ENCODE results near the gene GCAT. TPM values are rescaled to one million over a fixed set of nuclear protein-coding genes. Genes with fewer than 3 reads are reported as not detected.

GCAT gene
- total and polyA plus RNA-seq, 9 of the 15 experiments (the other 6 are each of a cell fraction or from before 2014, with no cell fraction given) = 1.9 to 69.9 (median 26.4) TPM

DNA sequence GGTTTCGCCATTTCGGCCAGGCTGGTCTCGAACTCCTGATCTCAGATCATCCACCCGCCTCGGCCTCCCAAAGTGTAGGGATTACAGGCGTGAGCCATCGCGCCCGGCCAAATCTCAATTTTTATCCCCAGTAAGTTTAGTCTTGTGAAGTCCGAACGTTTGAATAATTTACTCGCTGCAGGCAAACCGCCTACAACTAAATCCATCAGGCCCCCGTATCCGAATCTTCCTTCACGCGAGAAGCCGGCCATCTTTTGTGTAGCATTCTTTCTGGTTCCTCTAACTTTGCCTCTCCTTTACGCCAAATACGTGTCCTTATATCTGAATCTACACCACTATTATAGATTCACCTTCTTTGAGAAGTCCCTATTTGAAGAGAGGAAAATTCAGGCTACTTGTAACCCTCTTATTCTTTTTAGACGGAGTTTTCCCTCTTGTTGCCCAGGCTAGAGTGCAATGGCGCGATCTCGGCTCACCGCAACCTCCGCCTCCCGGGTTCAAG lies 40.9 kb downstream of the GCAT start:
- H2AFZ ChIP-seq (ENCODE audit: low read depth, low read length) = peak overlapping the region; percentile 90
- in situ Hi-C loops (cut with MboI) = no loop called here
- TF ChIP-seq, protein P1, sequence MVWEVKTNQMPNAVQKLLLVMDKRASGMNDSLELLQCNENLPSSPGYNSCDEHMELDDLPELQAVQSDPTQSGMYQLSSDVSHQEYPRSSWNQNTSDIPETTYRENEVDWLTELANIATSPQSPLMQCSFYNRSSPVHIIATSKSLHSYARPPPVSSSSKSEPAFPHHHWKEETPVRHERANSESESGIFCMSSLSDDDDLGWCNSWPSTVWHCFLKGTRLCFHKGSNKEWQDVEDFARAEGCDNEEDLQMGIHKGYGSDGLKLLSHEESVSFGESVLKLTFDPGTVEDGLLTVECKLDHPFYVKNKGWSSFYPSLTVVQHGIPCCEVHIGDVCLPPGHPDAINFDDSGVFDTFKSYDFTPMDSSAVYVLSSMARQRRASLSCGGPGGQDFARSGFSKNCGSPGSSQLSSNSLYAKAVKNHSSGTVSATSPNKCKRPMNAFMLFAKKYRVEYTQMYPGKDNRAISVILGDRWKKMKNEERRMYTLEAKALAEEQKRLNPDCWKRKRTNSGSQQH (CRISPR knock-in tag; IDR thresholded peaks at IDR 0.05) = no peak
- TF ChIP-seq PHB2 (IDR thresholded peaks at IDR 0.05; ENCODE audit: low read depth) (no peak), ZNF311 (CRISPR knock-in tag; IDR thresholded peaks at IDR 0.05) (no peak), CCAR2 (IDR thresholded peaks at IDR 0.05; ENCODE audit: low read depth, low read length) (no peak), CEBPB (tag; IDR thresholded peaks at IDR 0.05) (peak; percentile 57; the same call in 1 of the 2 replicates), PRMT5 (CRISPR knock-in tag; IDR thresholded peaks at IDR 0.05) (no peak), E4F1 (CRISPR knock-in tag; IDR thresholded peaks at IDR 0.05; ENCODE audit: borderline replicate concordance) (no peak), MCM5 (IDR thresholded peaks at IDR 0.05; ENCODE audit: low read depth) (no peak), YBX1 (IDR thresholded peaks at IDR 0.05) (no peak), MTF1 (CRISPR knock-in tag; IDR thresholded peaks at IDR 0.05; ENCODE audit: borderline replicate concordance) (no peak), ILF3 (IDR thresholded peaks at IDR 0.05; ENCODE audit: borderline replicate concordance) (no peak)
- TF ChIP-seq, protein P2, sequence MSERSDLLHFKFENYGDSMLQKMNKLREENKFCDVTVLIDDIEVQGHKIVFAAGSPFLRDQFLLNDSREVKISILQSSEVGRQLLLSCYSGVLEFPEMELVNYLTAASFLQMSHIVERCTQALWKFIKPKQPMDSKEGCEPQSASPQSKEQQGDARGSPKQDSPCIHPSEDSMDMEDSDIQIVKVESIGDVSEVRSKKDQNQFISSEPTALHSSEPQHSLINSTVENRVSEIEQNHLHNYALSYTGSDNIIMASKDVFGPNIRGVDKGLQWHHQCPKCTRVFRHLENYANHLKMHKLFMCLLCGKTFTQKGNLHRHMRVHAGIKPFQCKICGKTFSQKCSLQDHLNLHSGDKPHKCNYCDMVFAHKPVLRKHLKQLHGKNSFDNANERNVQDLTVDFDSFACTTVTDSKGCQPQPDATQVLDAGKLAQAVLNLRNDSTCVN (CRISPR knock-in tag; IDR thresholded peaks at IDR 0.05) = no peak
- TF ChIP-seq, protein P3, sequence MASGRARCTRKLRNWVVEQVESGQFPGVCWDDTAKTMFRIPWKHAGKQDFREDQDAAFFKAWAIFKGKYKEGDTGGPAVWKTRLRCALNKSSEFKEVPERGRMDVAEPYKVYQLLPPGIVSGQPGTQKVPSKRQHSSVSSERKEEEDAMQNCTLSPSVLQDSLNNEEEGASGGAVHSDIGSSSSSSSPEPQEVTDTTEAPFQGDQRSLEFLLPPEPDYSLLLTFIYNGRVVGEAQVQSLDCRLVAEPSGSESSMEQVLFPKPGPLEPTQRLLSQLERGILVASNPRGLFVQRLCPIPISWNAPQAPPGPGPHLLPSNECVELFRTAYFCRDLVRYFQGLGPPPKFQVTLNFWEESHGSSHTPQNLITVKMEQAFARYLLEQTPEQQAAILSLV (tag; IDR thresholded peaks at IDR 0.05) = no peak
- TF ChIP-seq, protein P4, sequence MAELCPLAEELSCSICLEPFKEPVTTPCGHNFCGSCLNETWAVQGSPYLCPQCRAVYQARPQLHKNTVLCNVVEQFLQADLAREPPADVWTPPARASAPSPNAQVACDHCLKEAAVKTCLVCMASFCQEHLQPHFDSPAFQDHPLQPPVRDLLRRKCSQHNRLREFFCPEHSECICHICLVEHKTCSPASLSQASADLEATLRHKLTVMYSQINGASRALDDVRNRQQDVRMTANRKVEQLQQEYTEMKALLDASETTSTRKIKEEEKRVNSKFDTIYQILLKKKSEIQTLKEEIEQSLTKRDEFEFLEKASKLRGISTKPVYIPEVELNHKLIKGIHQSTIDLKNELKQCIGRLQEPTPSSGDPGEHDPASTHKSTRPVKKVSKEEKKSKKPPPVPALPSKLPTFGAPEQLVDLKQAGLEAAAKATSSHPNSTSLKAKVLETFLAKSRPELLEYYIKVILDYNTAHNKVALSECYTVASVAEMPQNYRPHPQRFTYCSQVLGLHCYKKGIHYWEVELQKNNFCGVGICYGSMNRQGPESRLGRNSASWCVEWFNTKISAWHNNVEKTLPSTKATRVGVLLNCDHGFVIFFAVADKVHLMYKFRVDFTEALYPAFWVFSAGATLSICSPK (IDR thresholded peaks at IDR 0.05; ENCODE audit: borderline replicate concordance) = no peak

More for the DNA sequence above, 40.9 kb downstream of the GCAT start:
- Histone ChIP-seq H3K36me3 (ENCODE audit: control insufficient read depth, insufficient read depth, low read length) (peaks cover 35% of the 10 kb centered on the region), H3K9me3 (replicated peaks; ENCODE audit: control insufficient read depth, insufficient read depth, low read depth, low read length) (peaks cover 4% of the 10 kb centered on the region; the same call in 1 of the 2 replicates), H3K4me1 (replicated peaks in 1 of 2; ENCODE audit: control insufficient read depth in 2 of 2, insufficient read depth in 2 of 2, low read length in 2 of 2) (peaks cover 8% of the 10 kb centered on the region in 2 experiments; a peak in 4 of 5 replicates), H3K79me2 (ENCODE audit: control insufficient read depth, insufficient read depth, low read length) (peaks cover 60% of the 10 kb centered on the region), H3K4me3 (peak overlapping the region; percentile 79), H3K4me2 (ENCODE audit: insufficient read depth, low read length) (peak overlapping the region; percentile 99), H3K9ac (ENCODE audit: insufficient read depth in 1 of 2, low read depth in 2 of 2, low read length in 2 of 2) (peak overlapping the region; percentile 85 to 99), H4K20me1 (replicated peaks; ENCODE audit: control insufficient read depth, insufficient read depth, low read length) (no peaks in the 10 kb centered on the region), H3K9me1 (ENCODE audit: control insufficient read depth, insufficient read depth, low read length) (no peaks in the 10 kb centered on the region), H3K27ac (ENCODE audit: extremely low read depth, low read depth, low read length) (peak overlapping the region; percentile 93), H3K27me3 (ENCODE audit: control insufficient read depth in 2 of 2, insufficient read depth in 2 of 2, low read length in 2 of 2) (no peaks in the 10 kb centered on the region)
- BruUV-seq (replicated peaks) = TSS peak; percentile 93
- intact Hi-C loops (cut with micrococcal nuclease) = loop anchor here (2.0 kb wide), 1 partner anchor 46 kb away; no protein-coding TSS in a partner anchor
- peak; percentile 7 for ATAC-seq
- CTCF ChIA-PET (ENCODE audit: low intra/inter-chr PET ratio) = no interaction called here
- DNase-seq (ENCODE audit: extremely low read depth in 1 of 4, low spot score in 3 of 4) = peak in 2 of 4 experiments; percentile 39 to 61
- POLR2A ChIA-PET = interaction anchor here (0.6 to 2.4 kb wide), 4 partner anchors 11 to 641 kb away, joined by 3 to 7 read pairs (median 4); no protein-coding TSS in a partner anchor
- under 1% methylated on average over 27 of the region's 27 CpGs for WGBS (ENCODE audit: insufficient coverage, low coverage, missing lambda C conversion rate)
- FAIRE-seq = no peak
